ENCODE data around the gene MCOLN1. TPM values are rescaled to one million over a fixed set of nuclear protein-coding genes. Genes with fewer than 3 reads are reported as not detected.

MCOLN1 gene
- total and polyA plus RNA-seq, 9 of the 15 experiments (the other 6 are each of a cell fraction or from before 2014, with no cell fraction given) = 0.25 to 15.4 (median 7.1) TPM

- TF ChIP-seq ZNF644 (tag; IDR thresholded peaks at IDR 0.05; ENCODE audit: low read depth) = no peak
- TF ChIP-seq PKNOX1 (IDR thresholded peaks at IDR 0.05) = peak; percentile 21; the same call in 1 of the 2 replicates
- TF ChIP-seq NRF1 (conservative IDR thresholded peaks at IDR 0.05 in 1 of 2, IDR thresholded peaks at IDR 0.05 in 1 of 2) = peak; percentile 27 to 47; a peak in 1 of 4 replicates
- no peak for TF ChIP-seq CHD1 (IDR thresholded peaks at IDR 0.05; ENCODE audit: low read length)
- TF ChIP-seq FOS (IDR thresholded peaks at IDR 0.05; ENCODE audit: extremely low read depth, insufficient read length) = no peak
- no peak for TF ChIP-seq KLF13 (tag; IDR thresholded peaks at IDR 0.05; ENCODE audit: borderline replicate concordance, low read depth)
- 0 out of 6 replicates have a peak, but pooled peaks of 1 of the 3 experiments have one; percentile 1 for TF ChIP-seq CTCF (IDR thresholded peaks at IDR 0.05 in 2 of 3, conservative IDR thresholded peaks at IDR 0.05 in 1 of 3; ENCODE audit: insufficient read depth in 2 of 3, low read depth in 1 of 3, low read length in 3 of 3)
- TF ChIP-seq JUND (IDR thresholded peaks at IDR 0.05; ENCODE audit: borderline replicate concordance, low read depth, low read length) = peak; percentile 88
- peak; percentile 76; the same call in 1 of the 3 replicates for TF ChIP-seq JUND (tag; IDR thresholded peaks at IDR 0.05; ENCODE audit: borderline replicate concordance, low read depth, low read length)
- TF ChIP-seq FOSL1 (tag; conservative IDR thresholded peaks at IDR 0.05) = peak; percentile 75
- peak in 1 of 2 experiments; percentile 33; a peak in 1 of 4 replicates for TF ChIP-seq RCOR1 (IDR thresholded peaks at IDR 0.05; ENCODE audit: borderline replicate concordance in 1 of 2, low read depth in 2 of 2, low read length in 2 of 2)
- TF ChIP-seq CBFB (CRISPR knock-in tag; IDR thresholded peaks at IDR 0.05) = no peak
- no peak for TF ChIP-seq ATF4 (CRISPR knock-in tag; IDR thresholded peaks at IDR 0.05)
- peak; percentile 64 for TF ChIP-seq NFE2 (IDR thresholded peaks at IDR 0.05; ENCODE audit: low read depth)
- 0 out of 2 replicates have a peak, but pooled peaks have one; percentile 11 for TF ChIP-seq ELF4 (CRISPR knock-in tag; IDR thresholded peaks at IDR 0.05)
- peak; percentile 63 for TF ChIP-seq EHMT2 (IDR thresholded peaks at IDR 0.05)
Measured at GRCh38 chr19:7507884-7508283, 14.5 kb upstream of the MCOLN1 start (continued).

Measured in K562 (cell line).